NCI-H1048 (cell line): Measurements from ENCODE around the gene CACNG5.

Experiments used
- DNase-seq: peaks from one replicate; lab custom pipeline; 2025; lab: John Stamatoyannopoulos, UW

The CACNG5 gene

GRCh38 chr17:66826856-66827255, 8.1 kb upstream of the CACNG5 start:
- DNase-seq = no peak

DNA sequence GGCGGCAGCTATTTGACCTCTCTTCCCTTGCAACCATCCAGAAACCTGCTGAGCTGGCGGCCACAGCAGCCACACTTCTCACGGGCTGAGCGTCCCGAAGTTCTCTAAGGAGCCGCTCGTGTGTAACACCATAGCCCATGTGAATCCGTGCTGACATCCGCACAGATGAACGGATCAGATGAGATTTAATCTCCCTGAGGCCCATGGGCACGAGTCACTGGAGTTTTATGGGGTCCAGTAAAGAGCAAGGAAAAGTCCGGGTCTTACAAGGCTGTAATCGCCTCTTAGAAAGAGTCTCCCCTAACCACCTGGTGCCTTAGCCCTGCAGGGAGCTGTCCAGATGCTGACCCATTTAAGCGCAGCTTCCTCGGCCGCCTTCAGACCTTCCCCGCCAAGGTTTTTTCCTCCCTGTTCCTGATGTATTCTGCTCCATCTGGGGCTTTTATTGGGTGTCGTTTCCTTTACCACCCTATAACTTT, 5.5 kb upstream of the CACNG5 start:
- no peak for DNase-seq

- DNase-seq = no peak
Observed at GRCh38 chr17:66829883-66830282, 5.0 kb upstream of the CACNG5 start.

DNA sequence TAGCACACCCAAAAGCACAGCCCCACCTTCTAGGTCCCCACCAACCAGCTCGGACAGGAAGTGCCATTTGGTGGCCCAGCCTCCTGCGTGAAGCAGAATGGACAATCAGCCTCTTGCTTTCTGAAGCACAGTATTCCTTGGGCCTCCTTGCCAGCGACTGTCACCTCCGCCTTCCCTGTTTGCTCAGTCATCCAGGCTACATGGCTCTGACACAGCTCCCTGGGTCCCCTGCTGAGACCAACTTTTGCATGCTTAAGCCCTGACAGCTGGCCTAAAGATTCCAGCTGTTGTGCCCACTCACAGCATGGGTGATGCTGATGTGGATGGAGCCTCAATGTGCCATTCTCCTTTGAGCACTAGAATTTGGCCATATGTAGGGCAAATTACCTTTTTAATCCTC, 4.5 kb upstream of the CACNG5 start:
- no peak for DNase-seq

DNA sequence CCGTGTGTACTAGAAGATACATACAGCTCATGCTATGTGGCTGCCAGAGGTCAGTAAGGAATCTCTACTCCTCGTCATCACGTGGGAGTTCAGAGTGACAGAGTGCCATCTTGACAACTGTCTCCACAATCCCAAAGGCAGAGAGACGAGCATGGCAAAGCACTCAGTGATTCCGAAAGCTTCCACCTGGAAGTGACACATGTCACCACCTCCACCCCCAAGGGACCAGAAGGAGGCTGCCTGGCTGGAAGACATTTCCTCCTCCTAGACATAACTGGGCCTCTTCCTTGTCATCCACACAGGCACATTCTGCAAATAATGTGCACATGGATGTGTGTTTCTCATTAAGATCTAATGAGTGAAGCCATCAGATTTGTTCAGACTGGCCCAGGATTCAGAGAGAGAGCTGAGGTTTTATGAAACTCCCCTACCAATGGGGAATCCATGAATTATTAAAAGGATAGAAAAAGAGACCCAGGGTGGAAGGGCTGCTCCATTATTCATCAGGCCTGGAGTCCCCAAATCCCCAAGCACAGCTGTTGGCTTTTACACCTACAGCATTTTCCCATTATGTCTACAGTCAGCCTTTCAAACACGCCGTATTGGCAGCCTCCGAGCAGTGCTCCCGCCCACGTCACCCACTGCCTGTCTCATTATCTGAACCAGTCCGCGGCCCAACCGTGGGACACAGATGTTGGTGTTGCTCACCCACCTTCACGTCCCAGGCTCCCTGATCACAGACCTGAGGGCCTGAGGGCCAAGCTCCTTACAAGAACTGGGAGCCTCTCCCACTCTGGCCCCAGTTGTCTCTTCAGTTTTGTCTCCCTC, 3.3 kb upstream of the CACNG5 start:
- DNase-seq = no peak

- DNase-seq = no peak
Observed at GRCh38 chr17:66833201-66833600, 1.7 kb upstream of the CACNG5 start.

DNA sequence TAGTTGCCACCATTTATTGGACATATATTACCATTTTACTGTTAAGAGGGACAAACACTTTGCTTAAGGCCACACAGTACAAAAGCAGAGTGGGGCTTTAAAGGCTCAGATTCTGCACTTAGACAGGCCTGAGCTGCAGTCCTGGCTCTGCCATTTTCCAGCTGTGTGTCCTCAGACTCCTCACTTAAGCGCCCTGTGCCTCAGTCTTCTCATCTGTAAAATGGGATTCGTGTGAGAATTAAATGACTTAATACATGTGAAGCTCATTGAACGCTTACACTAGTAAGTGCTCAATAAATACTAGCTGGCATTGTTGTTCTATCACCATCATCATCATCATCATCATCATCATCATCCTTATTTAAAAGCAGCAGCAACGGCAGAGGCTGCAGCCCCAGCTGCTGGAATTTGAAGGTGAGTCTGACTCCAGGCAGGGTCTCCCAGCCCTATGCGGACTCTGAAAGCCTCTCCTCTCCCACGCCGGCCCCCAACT, 445 bp upstream of the CACNG5 start:
- no peak for DNase-seq

DNA sequence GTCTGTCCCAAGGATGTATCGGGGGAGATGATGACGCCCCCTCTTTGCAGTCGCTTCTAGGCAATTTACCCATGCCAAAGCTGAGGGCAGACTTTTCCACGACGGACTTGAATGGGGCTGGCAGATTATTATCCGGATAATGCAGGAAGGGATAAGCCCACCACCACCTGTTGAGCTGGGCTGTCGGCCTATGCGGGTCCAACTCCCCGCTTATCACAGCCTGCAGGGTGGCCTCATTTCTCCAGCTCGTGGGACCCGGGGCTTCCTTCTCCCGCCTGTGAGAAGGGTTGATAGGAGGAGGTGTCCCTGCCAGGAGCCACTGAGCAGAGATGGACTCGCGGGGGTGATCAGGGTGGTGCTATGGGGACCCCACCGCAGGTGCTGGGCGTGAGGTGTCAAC, 559 bp downstream of the CACNG5 start:
- DNase-seq = no peak

GRCh38 chr17:66836063-66837005, 1.4 kb downstream of the CACNG5 start:
- no peak for DNase-seq

DNA sequence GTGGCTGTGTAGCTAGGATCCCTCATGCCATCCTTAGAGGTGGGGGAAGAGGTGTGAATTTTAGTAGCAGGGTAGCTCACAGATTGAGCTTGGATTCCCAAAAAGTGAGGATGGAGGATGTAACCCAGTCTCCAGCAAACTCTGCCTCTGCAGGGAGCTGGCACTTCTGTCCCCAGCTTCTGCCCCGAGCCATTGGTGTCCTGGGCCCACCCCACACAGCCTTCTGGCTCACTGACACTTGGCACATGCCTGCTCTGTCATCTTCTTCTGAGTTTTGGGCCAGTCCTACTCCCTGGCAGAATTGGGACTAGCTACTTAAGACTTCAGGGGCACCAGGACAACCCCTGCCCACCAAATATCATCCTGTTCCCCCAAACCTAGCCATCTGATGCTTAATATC, 2.3 kb downstream of the CACNG5 start:
- DNase-seq = no peak

GRCh38 chr17:66837885-66838665, 3.2 kb downstream of the CACNG5 start:
- no peak for DNase-seq

DNA sequence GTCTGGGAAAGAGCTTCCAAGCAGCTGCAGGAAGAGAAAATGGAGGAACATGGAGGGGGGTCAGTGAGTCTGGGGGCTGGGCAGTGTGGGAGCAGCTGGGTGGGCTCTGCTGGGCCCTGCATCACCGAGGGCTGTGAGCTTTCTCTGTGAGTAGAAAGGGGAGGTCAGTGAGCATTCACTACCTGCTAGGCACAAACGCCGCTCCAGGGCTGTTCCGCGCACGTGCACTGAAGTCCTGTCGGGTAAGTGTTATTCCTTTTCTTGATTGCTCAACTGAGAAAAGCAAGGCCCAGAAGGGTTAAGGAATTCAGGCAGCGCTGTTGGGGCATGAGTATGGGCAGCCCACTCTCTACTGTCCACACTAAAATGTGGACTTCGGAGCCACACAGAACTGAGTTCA, 4.7 kb downstream of the CACNG5 start:
- DNase-seq = no peak

GRCh38 chr17:66840061-66840460, 5.1 kb downstream of the CACNG5 start:
- DNase-seq = no peak

- no peak for DNase-seq
Observed at GRCh38 chr17:66841328-66841727, 6.4 kb downstream of the CACNG5 start.

GRCh38 chr17:66841744-66842143, 6.8 kb downstream of the CACNG5 start:
- DNase-seq = no peak

GRCh38 chr17:66842505-66842904, 7.6 kb downstream of the CACNG5 start:
- DNase-seq = no peak

DNA sequence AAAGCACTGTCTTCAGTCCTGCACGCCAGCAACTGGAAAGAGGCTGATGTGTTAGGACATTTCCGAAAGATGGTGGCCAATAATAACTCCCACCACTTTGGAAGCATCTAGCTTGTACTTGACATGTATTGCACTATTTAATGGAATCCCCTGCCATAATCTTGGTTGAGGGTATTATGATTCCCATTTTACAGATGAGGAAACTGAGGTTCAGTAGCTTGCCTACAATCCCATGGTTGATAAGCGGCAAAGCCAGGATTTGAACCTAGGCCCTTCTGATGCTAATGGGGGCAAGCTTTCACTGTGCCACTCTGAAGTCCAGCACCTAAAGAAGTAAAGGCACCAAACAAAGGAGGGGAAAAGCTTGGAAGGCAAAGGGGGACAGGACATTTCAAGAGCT, 8.0 kb downstream of the CACNG5 start:
- DNase-seq = no peak

DNA sequence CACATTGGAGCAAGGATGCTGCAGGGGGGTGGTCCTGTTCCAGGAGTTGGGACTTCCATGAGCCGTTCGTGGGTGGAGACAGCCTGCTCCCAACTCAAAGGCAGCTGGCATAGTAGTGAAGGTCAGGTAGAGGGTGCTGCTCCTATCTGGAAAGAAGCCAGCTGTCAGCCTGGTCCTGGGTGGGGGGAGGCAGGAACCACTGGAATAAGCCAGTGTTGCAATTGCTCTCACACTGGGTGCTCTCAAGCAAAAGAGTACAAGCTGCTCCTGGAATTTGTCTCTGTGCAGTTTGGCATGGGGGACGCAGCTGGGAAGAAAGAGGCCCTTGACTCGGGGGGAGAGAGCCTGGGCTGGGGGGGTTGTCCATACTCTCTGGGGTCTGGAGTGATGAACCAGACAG, 8.7 kb downstream of the CACNG5 start:
- no peak for DNase-seq

GRCh38 chr17:66847704-66848103, 12.8 kb downstream of the CACNG5 start:
- no peak for DNase-seq

GRCh38 chr17:66848496-66848895, 13.6 kb downstream of the CACNG5 start:
- DNase-seq = no peak

GRCh38 chr17:66849032-66849655, 14.2 kb downstream of the CACNG5 start:
- DNase-seq = no peak
